GM12874 (cell line): ENCODE results near the gene CD163.

Experiments used
- CTCF ChIP-seq: IDR thresholded peaks from 2 replicates; pipeline ENCODE4 v1.5.1; 2011; ENCODE audit warnings: low read depth, mild to moderate bottlenecking, control low read depth, low read length, moderate library complexity; ENCODE audit not compliant: insufficient read depth

The CD163 gene

GRCh38 chr12:7448099-7448498 is 55.5 kb downstream of the CD163 start:
- TF ChIP-seq CTCF: no peak

GRCh38 chr12:7444537-7444936 is 59.0 kb downstream of the CD163 start:
- TF ChIP-seq CTCF: no peak

- no peak for TF ChIP-seq CTCF
Observed at GRCh38 chr12:7444076-7444475, 59.5 kb downstream of the CD163 start, which contains the start of gene CD163L1. Gene CD163L1, minus strand, starts transcription at chr12:7444153. Its CDS starts 26 bp downstream, at chr12:7444127.

- no peak for TF ChIP-seq CTCF
Observed at GRCh38 chr12:7441216-7441615, 62.4 kb downstream of the CD163 start.

- no peak for TF ChIP-seq CTCF
Observed at GRCh38 chr12:7439579-7440505, 63.7 kb downstream of the CD163 start.

GRCh38 chr12:7434670-7435069 is 68.9 kb downstream of the CD163 start:
- TF ChIP-seq CTCF: no peak

- TF ChIP-seq CTCF: no peak
Observed at GRCh38 chr12:7433276-7433822, 70.2 kb downstream of the CD163 start.
